DND-41 (cell line): ENCODE measurements around the gene QRSL1.

Source experiments
- ATAC-seq: fragments of 200-7000 bp; cut with Tn5 transposase; 3 replicates; pipeline ENCODE4 v1.9.1; 2021; ENCODE audit warnings: low read depth; ENCODE audit not compliant: insufficient read depth
- DNase-seq: peaks from one replicate; pipeline ENCODE4 v3.0.0-alpha.2; 2020
- H2AFZ ChIP-seq: 2 replicates; pipeline ENCODE4 v1.6.0; 2012; ENCODE audit warnings: low read depth, low read length
- H3K27ac ChIP-seq: 2 replicates; pipeline ENCODE4 v1.5.1; 2012; ENCODE audit warnings: low read length, inconsistent platforms
- H3K27me3 ChIP-seq: fragments of 200-600 bp; sonication (generic); 2 replicates; pipeline ENCODE4 v1.6.0; 2012; ENCODE audit warnings: low read length, mild to moderate bottlenecking, inconsistent platforms; ENCODE audit not compliant: insufficient read depth, poor library complexity
- H3K36me3 ChIP-seq: 2 replicates; pipeline ENCODE4 v1.5.1; 2012; ENCODE audit warnings: low read length, inconsistent platforms; ENCODE audit not compliant: insufficient read depth
- H3K4me1 ChIP-seq: 2 replicates; pipeline ENCODE4 v1.5.1; 2012; ENCODE audit warnings: mild to moderate bottlenecking, low read length; ENCODE audit not compliant: insufficient read depth
- H3K4me2 ChIP-seq: 2 replicates; pipeline ENCODE4 v1.6.0; 2012; ENCODE audit warnings: mild to moderate bottlenecking, moderate library complexity, low read length, inconsistent platforms; ENCODE audit not compliant: insufficient read depth
- H3K4me3 ChIP-seq, 2 experiments: fragments of 200-600 bp in 1 of 2; shearing (Covaris generic) in 1 of 2; 2 replicates each; pipeline ENCODE4 v1.5.1; 2012 to 2016; ENCODE audit warnings: inconsistent platforms in 2 of 2, low read length in 2 of 2, mild to moderate bottlenecking in 2 of 2, low read depth in 1 of 2, moderate library complexity in 1 of 2
- H3K79me2 ChIP-seq: 2 replicates; pipeline ENCODE4 v1.6.0; 2012; ENCODE audit warnings: low read length, inconsistent platforms; ENCODE audit not compliant: insufficient read depth
- H3K9ac ChIP-seq: 2 replicates; pipeline ENCODE4 v1.6.0; 2012; ENCODE audit warnings: low read depth, mild to moderate bottlenecking, inconsistent platforms, low read length, moderate library complexity
- H3K9me3 ChIP-seq: 2 replicates; pipeline ENCODE4 v1.5.1; 2012; ENCODE audit warnings: low read length, moderate library complexity, mild to moderate bottlenecking, inconsistent platforms; ENCODE audit not compliant: insufficient read depth, severe bottlenecking
- H4K20me1 ChIP-seq: 2 replicates; pipeline ENCODE4 v1.6.0; 2012; ENCODE audit warnings: low read length; ENCODE audit not compliant: insufficient read depth
- EZH2 ChIP-seq: IDR thresholded peaks from 3 replicates; pipeline ENCODE4 v1.6.1; 2012; ENCODE audit warnings: borderline replicate concordance, low read depth, mild to moderate bottlenecking, moderate library complexity, low read length, inconsistent platforms; ENCODE audit not compliant: severe bottlenecking
- TF ChIP-seq, protein P1 (sequence below): IDR thresholded peaks from 2 replicates; pipeline ENCODE4 v1.5.1; 2012; ENCODE audit warnings: borderline replicate concordance, low read length, moderate library complexity, mild to moderate bottlenecking; ENCODE audit not compliant: poor library complexity, severe bottlenecking; ENCODE audit errors: extremely low read depth

QRSL1 gene

DNA sequence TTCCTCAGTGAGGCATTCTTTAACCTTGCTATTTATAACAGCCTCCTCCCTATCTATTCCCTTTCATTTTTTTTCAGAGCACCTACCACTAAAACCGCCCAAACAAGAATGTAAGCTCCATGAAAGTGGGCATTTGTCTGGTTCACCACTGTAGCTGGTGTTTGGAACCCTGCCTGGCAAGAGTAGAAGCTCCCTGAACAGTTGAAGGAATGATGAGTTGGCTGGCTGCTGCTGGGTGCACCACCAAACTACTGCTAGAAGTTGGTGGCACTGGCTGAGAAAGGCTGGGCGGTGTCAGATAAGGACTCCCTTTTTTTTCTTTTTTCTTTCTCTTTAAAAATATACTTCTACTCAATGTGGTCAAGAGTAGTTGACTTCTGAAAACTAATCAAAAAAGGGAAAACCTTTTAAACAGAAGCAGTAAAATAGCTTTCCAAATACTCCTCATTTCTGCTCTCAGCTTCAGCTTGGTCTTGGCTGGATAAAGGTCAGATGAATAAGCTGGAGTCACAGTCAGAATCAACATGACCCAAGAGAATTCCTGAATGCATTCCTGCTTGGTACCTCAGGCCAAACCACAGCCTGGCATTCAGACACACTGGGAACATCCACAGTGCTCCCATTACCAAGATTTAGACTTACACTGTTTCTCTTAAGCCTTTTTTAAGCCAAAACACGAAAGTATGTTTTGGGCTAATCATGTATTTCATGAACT is 38.1 kb upstream of the QRSL1 start:
- no peak overlapping the region for H3K4me2 ChIP-seq
- TF ChIP-seq EZH2 = no peak
- TF ChIP-seq, protein P1, sequence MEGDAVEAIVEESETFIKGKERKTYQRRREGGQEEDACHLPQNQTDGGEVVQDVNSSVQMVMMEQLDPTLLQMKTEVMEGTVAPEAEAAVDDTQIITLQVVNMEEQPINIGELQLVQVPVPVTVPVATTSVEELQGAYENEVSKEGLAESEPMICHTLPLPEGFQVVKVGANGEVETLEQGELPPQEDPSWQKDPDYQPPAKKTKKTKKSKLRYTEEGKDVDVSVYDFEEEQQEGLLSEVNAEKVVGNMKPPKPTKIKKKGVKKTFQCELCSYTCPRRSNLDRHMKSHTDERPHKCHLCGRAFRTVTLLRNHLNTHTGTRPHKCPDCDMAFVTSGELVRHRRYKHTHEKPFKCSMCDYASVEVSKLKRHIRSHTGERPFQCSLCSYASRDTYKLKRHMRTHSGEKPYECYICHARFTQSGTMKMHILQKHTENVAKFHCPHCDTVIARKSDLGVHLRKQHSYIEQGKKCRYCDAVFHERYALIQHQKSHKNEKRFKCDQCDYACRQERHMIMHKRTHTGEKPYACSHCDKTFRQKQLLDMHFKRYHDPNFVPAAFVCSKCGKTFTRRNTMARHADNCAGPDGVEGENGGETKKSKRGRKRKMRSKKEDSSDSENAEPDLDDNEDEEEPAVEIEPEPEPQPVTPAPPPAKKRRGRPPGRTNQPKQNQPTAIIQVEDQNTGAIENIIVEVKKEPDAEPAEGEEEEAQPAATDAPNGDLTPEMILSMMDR = no peak
- no peaks in the 10 kb centered on the region for H3K79me2 ChIP-seq
- no peak overlapping the region for H3K4me3 ChIP-seq
- H3K4me1 ChIP-seq = no peaks in the 10 kb centered on the region
- H3K27me3 ChIP-seq = no peaks in the 10 kb centered on the region
- H3K9me3 ChIP-seq = no peaks in the 10 kb centered on the region
- DNase-seq (no peak), ATAC-seq (no peak)
- peaks cover 22% of the 10 kb centered on the region; the same call in 1 of the 2 replicates for H3K36me3 ChIP-seq
- H3K9ac ChIP-seq = no peak overlapping the region
- no peak overlapping the region for H2AFZ ChIP-seq
- H4K20me1 ChIP-seq = no peaks in the 10 kb centered on the region
- H3K27ac ChIP-seq = no peak overlapping the region

GRCh38 chr6:106599440-106599839 is 29.9 kb upstream of the QRSL1 start:
- Histone ChIP-seq H3K79me2 (no peaks in the 10 kb centered on the region), H3K9me3 (no peaks in the 10 kb centered on the region), H3K4me2 (no peak overlapping the region), H3K9ac (no peak overlapping the region), H3K27me3 (no peaks in the 10 kb centered on the region), H3K27ac (no peak overlapping the region), H3K4me1 (no peaks in the 10 kb centered on the region), H4K20me1 (no peaks in the 10 kb centered on the region), H3K36me3 (peaks cover 5% of the 10 kb centered on the region; the same call in 1 of the 2 replicates), H3K4me3 (no peak overlapping the region), H2AFZ (no peak overlapping the region)
- TF ChIP-seq, protein P1 = no peak
- TF ChIP-seq EZH2 = no peak
- DNase-seq = no peak
- no peak for ATAC-seq

DNA sequence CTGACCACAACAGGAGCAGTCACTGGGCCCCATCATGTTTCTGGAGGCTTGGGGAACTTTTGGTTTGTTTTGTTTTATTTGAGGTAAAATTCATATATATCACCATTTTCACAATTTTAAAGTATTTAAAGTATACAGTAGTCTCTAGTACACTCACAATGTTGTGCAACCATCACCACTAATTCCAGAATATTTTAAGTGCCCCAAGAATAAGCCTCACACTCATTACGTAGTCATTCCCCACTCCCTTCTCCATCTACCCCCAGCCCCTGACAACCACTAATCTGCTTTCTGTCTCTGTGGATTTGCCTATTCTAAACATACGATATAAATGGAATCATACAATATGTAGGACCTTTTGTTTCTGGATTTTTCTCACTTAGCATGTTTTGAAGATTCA is 29.0 kb upstream of the QRSL1 start:
- DNase-seq (no peak), ATAC-seq (no peak)
- Histone ChIP-seq H3K4me2 (no peak overlapping the region), H3K4me3 (no peak overlapping the region), H4K20me1 (no peaks in the 10 kb centered on the region), H3K79me2 (no peaks in the 10 kb centered on the region), H3K9ac (no peak overlapping the region), H3K27me3 (no peaks in the 10 kb centered on the region), H2AFZ (no peak overlapping the region), H3K27ac (no peak overlapping the region), H3K9me3 (no peaks in the 10 kb centered on the region), H3K4me1 (no peaks in the 10 kb centered on the region), H3K36me3 (peaks cover 9% of the 10 kb centered on the region)
- TF ChIP-seq EZH2 = no peak
- TF ChIP-seq, protein P1 = no peak
